Fibroblast of skin of abdomen (primary cell): Measurements from ENCODE around the gene MDH1B. TPM values are rescaled to one million over a fixed set of nuclear protein-coding genes. Genes with fewer than 3 reads are reported as not detected.
A peak's percentile ranks its signal among the peaks of the same experiment; 100 is the strongest.
"Not testable (repeated sequence)": the region's sequence is repeated elsewhere in the genome, so short reads cannot be mapped to it uniquely, and the experiment has no call there.

Source experiments
- DNase-seq: peaks from one replicate; pipeline ENCODE4 v3.0.0-alpha.2; 2013
- polyA plus RNA-seq, 2 experiments: library from polyadenylated mRNA; unstranded; fragments of 120-200 nt; gene quantifications; one replicate each; pipeline ENCODE4 v1.2.1, GENCODE V29; 2013; ENCODE audit not compliant: insufficient read length in 2 of 2

MDH1B gene
- polyA plus RNA-seq (2013, experiment 1 of 2; ENCODE audit: insufficient read length), result 0.64 TPM
- 0.62 TPM for polyA plus RNA-seq (2013, experiment 2 of 2; ENCODE audit: insufficient read length)

DNA sequence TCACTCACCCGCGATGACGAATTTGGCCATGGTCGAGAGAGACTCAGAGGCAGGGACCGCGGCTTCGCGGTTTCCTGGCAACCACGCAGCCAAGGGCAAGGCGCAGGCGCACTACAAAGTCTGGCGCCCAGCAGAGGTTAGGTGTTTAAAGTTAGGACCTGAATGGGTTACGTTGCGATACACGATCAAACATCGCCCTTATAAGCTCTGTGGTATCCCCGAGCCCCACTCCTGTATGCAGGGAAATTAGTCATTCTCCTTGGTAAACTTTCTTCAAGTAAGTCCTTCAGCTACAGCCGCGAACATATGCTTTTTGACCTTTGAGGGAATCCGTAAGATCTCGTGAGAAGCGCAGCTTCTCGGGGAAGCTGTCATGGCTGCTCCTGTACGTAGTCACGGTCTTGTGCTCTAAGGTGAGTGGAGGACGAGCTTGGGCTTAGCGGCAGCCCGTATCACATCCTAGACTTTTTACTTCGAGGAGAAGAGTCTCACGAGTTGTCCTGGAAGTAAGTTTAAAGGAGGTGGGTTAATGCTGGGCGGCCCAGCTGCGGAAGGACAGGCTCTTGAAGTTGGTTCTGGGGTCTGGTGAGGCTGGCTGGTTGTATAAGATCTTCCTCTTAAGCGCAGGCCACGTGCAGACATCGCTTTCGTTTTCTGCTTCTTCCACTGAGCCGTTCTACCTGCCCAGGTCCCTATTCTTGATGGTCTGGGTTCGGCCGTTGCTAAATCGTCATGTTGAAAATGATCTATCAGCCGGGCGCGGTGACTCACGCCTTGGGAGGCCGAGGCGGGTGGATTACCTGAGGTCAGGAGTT is at the start of gene MDH1B, which contains the start of gene FASTKD2:
MDH1B (minus strand) TSS at position 87 of the 815 bp plus-strand sequence; CDS start at position 30, 57 bp downstream.
FASTKD2 (plus strand) TSS at position 365 of the 815 bp plus-strand sequence. CDS start 1,088 bp downstream, outside the sequence.
- DNase-seq, result peak; percentile 94

DNA sequence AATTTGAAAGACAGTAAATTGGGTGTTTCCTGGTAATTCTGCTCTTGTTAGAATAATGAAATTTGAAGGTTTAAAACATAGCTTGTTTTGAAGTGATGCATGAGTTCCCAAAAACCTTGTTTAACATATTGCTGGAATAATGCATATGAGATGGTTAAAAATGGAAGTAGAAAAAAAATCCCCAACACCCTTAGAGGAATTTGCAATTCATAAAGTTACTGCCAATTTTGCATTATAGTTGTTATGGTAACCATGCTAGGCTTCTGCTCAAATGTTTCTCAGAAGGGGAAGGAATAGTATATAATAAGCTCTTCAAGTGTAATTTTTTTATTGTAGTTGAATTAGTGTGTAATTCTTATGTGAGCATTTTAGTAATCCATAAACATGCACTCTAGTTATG is 49.4 kb upstream of the MDH1B start:
- DNase-seq, result no peak

DNA sequence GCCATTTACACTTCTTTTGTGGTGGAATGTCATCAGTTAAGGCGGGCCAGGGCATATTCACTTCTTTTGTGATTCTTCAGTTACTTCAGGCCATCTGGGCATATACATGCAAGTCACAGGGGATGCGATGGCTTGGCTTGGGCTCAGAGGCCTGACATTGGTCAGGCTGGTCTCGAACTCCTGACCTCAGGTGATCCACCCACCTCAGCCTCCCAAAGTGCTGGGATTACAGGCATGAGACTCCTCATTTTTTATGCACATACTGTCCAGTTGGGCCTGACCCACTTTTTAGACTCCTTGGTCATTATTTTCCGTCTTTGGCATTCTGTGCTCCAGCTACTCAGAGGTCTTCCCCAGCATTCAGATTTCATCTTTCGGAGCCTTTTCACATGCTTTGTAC is 47.3 kb upstream of the MDH1B start:
- not testable (repeated sequence) for DNase-seq

DNA sequence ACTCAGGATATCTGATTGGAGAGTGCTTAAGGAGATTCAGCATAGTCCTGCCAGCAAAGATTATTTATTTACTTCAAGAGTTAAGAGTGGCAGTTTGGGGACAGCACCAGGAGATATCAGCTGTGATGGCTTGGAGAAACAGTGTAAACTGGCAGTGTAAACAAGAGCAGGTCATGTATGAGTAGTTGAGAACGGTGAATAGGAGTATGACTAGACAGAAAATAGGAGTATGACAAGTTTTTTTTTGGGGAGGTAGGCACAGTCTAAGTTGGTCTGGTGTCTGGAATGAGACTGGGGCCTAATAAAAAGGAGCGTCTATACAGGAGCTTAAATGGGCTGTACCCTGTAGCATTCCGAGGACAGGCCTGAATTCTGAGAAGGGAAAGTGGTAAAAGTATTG is 42.5 kb upstream of the MDH1B start:
- not testable (repeated sequence) for DNase-seq

DNA sequence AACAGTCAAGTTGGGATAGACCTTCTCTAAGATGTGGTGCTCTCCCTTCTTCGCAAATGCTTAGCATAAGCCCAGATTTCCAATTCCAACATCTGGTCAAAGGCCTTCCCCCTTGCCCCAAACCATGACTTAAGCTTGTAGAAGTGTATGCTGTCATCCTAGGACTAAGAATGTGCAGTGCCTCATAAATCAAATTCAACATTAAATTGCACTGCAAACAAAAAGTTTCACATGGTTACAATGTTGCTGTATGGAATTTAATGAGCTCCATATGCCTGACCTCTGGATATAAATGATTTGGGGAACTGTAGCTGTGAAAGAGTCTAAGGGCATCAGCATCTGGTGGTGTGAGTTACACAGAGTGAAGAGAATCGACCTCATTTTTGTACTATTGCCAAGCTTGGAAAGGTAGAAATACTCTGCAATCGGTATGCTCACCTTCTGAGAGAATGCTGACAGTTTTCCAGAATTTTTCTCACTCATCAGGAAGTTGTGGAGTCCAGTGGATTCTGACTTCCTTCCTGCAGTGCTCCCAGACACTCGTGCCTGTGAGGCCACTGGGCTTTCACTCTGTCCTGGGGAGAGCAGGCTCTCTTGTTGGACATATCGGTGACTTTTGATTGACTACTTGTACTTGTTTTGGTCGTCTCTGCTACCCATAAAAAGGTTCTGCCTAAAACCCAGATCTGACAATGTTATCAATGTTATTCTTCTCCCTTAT is 40.9 kb upstream of the MDH1B start:
- peak; percentile 82 for DNase-seq

DNA sequence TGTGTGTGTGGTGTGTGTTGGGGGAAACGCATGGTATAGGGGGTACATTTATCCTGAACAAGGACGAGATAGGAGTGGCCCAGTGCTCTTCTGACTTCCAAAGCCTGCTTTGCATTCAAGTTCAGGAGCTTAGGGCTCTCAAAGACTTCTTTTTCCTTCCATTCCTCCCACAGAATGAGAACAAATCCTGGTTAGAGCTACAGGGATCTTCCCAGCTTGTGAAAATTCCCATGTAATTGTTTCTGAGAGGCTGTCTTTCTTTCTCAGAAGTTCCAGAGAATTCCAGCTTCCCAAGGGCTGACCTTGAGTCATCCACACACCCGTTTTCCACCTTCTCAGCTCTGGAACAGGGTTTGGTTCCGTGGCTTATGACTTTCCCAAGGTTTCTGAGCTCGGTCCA is 39.2 kb upstream of the MDH1B start:
- peak; percentile 8 for DNase-seq

DNA sequence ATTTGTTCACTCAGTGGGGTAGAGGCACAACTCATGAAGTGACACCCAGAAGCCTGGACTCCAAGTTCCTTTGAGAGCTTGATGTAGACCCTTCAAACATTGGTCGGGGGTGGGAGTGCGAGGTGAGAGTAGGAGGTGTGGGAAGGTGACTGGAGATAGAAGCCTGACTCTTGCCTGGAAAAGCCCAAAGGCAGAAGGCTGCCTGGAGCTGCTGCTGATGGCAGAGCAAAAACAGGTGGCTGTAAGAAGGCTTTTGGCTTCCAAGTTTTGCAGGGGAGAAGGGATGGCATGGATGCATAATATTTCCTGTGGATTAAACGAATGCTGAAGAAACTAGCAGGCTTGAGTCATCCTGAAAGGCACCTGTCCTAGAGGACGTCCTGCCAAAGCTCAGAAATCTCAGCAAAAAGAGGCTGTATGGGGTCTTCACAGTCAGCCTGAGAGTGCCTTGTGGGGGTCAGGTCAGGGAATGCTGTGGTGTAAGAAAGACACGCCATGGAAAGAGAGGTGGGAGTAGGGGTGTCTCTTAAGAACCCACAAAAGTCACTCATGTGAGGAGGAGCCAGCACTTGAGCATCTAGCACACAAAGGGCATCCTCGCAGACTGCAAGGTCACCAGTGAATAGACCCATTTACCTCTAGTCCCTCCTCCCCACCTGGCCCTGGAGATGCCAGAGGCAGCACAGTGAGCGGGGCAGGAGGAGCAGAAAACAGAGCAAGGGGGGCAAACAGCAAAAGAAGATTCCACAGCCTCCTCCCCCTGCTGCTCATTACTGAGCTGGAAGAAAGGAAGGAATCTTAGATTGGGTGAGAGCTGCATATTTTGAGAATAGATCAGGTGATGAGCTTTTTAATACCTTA is 37.8 kb upstream of the MDH1B start:
- DNase-seq, result no peak

DNA sequence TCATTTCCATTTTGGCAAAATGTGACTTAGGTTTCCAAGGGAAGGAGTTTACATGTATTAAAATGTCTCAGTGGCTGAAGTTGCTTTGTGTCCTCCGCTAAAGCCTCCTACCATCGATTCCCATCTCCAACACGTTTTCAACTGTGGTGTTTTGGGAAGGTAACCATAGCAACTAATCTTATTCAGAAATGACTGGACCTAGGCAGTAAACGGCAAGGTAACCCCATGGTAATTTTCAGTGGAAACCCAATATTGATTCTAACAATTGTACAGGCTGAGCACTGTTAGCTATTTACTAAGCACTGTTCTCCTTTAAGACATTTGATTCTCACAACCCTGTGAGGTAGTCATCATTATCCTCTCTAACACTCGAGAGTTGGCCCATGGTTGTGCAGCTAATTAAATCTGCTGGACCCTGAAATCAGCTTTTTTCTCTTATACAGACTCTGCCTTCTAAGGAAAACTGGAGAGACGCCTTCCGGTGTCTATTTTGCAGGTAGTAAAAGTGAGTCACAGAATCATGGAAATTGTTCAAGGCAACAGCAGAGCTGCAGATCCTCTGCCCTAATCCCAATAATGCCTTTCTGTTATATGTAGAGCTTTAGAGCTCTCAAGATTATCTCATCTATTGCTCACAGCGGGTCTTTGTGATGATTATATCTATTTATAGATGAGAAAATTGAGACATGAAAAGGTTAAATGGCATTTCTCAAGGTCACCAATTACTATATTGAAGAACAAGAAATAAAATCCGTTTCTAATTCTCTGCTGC is 36.5 kb upstream of the MDH1B start:
- no peak for DNase-seq

DNA sequence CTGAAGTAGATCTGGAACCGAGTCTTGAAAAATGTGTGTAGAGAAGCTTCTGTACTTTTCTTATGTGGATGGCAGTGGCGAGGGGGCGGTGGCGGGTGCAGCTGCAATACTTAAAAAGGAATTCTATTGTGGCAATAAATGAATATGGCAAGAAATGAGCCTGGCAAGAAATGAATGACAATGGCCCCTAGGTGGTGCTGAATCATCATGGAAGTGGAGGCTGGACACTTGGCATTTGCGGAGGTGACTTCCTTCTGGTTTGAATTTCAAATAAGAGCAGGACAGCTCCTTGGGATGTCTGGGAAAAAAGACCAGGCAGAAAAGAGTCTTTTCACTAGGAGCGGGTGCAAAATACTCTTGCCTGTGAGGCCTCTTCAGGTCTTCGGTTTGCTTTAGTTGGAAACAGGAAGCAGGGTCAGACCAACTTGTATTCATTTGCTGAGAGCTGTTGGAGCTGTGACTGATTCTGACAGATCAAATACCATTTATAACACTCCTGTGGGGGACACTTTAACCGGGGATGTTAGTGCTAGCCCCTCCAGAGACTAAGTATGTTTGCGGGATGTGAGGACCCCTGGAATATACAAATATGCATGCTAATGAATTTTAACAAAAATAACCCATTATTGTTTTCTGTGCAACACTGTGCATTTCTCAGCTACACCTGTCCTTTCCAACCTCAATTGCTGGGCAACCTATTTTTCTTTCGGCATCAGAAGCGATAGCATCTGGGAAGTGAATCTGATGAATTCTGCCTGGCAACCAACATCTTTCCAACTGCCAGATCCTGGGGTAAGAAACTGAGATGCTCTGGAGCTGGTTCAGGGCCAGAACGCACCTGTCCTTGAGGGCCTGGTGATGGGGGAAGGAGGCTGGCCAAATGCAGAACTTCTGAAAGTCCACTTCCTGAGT is 35.6 kb upstream of the MDH1B start:
- DNase-seq, result peak; percentile 74

DNA sequence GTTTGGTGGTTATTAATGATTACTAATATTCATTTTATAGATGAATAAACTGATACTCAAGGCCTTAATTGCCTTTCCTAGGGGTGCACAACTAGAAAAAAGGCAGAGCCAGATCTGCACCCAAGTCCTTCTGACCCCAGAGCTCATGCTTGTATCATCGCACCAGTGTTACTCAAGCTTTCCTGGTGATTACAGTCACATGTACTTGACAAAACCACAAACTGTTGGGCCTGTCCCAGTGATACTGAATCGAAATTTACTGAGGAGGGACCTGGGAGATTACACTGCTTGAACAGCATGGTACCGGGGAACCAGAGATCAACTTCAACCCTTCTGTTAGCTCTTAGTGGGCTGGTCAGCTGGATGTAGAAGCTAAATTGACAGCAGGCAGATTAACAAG is 34.0 kb upstream of the MDH1B start:
- DNase-seq, result no peak

DNA sequence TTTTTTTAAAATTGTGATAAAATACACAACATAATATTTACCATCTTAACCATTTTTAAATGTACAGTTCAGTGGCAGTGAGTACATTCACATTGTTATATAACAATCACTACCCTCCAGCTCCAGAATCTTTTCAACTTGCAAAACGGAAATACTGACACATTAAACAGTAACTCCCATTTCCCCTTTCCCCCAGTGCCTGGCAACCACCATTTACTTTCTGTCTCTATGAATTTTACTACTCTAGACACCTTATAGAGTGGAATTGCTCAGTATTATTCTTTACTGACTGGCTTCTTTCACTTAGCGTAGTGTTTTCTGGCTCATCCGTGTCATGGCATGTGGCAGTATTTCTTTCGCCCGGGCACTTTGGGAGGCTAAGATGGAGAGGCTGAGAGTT is 32.9 kb upstream of the MDH1B start:
- DNase-seq, result no peak

DNA sequence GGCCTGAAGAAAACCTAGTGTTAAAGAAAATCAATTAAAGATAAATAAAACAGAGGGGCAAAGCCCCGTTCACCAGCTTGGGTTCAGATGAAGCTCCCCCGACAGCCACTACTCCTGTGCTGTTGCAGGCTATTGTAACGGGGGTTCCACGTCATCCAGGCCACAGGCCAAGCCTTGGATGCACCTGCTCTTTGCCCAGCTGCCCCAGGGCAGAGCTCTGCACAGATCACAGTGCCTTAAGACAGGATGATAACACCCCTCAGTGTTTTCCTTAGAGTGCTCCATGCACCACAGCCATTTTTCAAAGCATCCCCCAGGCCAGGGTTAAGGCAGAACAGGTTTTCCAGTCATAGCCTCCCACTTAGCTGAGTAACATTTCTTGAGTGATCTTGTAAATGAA is 32.2 kb upstream of the MDH1B start:
- no peak for DNase-seq

DNA sequence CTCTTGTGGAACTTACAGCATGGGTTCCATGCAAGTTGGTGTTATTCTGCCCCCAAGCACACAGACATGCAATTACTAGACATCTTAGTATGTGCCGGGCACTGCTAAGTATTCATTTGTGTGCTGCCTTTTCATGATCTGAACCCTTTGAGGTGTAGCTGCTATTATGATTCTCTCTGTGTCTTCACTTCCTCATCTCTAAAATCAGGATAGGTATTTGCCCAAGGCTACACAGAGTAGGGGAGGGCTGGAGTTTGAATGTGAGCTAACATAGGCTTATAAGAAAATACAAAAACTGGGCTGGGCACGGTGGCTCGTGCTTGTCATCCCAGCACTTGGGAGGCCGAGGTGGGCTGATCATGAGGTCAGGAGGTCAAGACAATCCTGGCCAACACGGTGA is 27.5 kb upstream of the MDH1B start:
- no peak for DNase-seq

DNA sequence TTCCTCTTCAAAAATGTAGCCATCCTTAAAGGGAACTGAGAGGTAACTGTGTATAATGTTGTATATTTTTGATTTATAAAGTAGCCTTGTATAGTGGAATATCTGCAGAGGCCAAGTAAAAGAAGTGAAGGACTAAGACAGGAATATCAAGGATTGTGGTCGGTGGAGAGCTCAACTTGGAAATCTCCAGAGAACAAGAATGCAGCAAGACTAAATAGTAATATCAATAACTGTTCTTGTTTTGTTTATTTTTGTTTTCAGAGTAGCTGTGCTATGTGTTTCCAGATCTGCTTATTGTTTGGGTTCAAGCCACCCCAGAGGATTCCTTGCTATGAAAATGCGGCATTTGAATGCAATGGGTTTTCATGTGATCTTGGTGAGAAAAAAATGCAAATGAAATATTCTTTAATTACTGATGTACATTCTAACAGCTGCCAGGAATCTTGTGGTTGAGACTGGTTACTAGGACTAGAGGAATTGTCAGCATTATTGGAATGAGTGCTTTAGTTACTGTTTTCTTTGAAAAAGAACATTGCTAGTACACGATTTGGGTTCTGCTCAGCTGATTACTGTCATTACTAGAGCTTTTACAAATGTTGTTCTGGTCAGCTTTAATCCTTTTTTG is 25.3 kb upstream of the MDH1B start:
- peak; percentile 48 for DNase-seq

DNA sequence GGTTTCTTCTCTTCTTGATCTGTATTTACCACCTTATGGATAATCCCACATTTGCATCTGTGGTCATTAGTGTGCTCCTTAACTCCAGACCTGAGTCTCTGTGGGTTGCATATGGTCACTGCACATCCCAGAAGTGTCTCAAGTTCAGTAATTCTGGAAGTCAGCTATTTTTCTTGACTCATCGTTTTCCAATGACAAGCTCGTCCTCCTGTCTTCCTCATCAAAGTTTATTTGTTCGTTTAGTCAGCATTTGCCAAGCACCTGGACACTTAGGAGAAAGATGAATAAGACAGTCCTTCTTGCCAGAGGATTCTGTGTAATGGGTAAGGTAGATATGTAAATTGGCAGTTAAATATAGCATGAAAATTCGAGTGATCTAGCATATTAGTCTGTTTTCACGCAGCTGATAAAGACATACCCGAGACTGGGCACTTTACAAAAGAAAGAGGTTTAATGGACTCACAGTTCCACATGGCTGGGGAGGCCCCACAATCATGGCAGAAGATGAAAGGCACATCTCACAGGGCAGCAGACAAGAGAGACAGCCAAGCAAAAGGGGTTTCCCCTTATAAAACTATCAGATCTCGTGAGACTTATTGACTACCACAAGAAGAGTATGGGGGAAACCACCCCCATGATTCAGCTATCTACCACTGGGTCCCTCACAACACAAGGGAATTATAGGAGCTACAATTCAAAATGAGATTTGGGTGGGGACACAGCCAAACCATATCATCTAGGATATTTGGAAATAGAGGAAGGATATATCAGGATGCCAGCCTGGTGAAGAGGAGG is 19.6 kb upstream of the MDH1B start:
- DNase-seq, result no peak

DNA sequence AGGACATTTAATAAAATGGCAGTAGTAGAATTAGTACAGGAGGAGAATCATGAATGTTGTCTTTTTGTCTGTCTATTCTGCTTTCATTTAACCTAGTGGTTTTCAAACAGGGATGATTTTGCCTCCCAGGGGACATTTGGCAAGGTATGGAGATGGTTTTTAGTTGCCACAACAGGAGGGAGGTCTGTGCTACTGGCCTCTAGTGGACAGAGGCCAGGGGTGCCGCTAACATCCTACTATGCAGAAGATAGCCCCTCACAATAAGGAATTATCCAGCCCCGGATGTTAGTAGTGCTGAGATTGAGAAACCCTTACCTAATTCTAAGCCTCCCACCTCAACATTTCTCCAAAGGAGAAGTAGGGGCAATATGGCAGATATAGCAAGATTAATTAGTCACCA is 18.6 kb upstream of the MDH1B start:
- no peak for DNase-seq

DNA sequence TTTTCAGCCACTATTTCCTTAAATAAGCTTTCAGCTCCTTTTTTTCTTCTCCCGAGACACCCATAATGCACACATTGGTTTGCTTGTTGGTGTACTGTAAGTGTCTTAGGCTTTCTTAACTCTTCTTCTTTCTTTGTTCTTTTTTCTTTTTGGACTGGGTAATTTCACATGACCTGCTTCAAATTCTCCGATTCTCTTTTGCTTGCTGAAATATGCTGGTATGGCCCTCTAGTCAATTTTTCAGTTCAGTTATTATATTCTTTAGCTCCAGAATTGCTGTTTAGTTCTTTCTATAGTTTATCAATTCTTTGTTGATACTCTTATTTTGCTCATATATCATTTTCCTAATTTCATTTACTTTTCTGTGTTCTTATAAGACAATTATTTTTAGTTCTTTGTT is 15.5 kb upstream of the MDH1B start:
- DNase-seq, result no peak

DNA sequence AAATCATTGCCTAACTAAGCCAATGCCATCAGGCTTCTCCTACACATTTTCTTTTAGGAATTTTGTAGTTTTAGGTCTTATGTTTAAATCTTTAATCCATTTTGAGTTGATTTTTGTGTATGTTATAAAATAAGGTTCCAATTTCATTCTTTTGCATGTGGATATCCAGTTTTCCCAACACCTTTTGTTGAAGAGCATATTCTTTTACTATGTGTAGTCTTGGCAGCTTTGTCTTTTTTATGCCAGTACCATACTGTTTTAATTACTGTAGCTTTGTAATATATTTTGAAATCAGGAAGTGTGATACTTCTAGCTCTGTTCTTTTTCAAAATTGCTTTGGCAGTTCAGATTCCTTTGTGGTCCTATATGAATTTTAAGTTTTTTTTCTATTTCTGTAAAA is 11.3 kb upstream of the MDH1B start:
- no peak for DNase-seq

DNA sequence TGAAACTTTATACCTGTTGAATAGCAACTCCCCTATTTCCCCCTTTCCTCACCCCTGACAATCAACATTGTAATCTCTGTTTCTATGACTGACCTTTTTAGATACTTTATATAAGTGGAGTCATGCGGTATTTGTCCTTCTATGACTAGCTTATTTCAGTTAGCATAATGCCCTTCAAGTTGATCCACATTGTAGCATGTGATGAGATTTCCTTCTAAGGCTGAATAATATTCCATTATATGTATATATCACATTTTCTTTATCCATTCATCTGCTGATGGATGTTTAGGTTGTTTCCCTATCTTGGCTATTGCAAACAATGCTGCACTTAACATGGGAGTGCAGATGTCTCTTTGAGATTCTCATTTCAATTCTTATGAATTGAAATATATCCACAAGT is 9.7 kb upstream of the MDH1B start:
- no peak for DNase-seq
